ENCODE results near the gene SEMA4A.
"Not testable (repeated sequence)": the region's sequence is repeated elsewhere in the genome, so short reads cannot be mapped to it uniquely, and the experiment has no call there.

GRCh38 chr1:156190265-156190664 is 36.9 kb downstream of the SEMA4A start:
- not testable (repeated sequence) for TF ChIP-seq EZH2 (IDR thresholded peaks at IDR 0.05); POLR2AphosphoS5 (IDR thresholded peaks at IDR 0.05; ENCODE audit: borderline replicate concordance, low read depth, low read length); FOXP2 (optimal IDR thresholded peaks at IDR 0.05; ENCODE audit: control extremely low read depth, extremely low read length, insufficient read depth)
